T-helper 2 cell treated with Interferon-gamma antibody and Interleukin-4, amounts not matched to agents 100 ng/mL and 5 ng/mL, for 36 hours (primary cell): ENCODE data around the gene DCTN2. TPM values are rescaled to one million over a fixed set of nuclear protein-coding genes. Genes with fewer than 3 reads are reported as not detected.

Experiments used
- intact Hi-C: fragments of 100-400 bp; cut with micrococcal nuclease; formaldehyde crosslinking; loops from one replicate; pipeline ENCODE4 v1.15.1; 2023
- total RNA-seq: library from RNA; stranded (reverse); gene quantifications from 2 replicates; pipeline ENCODE4 v1.2.3, GENCODE V29; 2022

Gene DCTN2
- total RNA-seq, 1 donor from 2014 or later = 85.7 TPM

DNA sequence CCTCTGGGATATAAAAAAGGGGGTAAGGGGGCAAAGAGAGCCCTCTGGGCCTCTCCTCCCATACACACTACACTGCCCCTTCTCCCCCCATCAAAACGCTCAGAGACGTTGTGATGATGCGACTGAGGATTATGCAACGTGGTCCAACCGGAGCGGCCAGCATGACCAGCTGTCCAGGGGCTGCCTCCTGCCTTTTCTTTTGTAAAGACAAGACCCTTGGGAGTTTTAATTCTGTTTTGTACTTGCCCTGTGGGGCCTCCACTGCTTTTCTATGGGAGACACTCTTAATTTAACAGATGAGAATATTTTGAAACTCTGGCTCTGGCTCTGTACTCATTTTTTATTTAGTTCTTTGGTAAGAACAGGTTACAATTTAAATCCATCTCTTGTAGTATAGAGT lies 17.2 kb downstream of the DCTN2 start:
- intact Hi-C loops = no loop called here

DNA sequence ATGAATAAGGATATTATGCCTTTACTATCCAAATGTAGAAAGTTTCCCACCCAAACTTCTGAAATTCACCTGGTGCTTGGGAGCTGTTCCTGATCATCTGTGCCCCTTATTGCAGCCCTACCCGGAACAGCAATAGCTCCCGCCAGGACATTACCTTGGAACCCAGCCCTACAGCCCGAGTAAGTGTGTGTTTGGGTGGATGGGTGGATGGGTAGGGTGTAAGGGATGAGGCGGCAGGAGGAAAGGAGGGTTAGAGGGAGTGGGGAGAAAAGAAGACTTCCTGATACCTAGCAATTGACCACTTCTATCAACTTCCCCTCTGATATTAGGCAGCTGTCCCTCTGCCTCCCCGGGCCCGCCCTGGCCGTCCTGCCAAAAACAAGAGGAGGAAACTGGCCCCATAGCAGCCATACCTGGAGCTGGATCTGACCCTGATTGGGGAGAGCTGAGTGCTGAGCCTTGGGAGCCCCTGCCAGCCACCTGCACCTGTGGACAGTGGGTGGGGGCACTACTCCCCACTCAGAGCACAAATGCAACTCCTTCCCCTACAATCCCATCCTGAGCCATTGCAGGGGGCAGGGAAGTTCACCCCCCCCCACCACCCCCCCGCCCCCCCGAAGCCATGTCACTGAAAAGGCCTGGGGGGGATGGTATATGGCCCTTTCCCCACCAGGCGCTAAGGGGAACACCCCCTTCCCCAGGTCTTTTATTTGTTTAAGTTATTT lies 18.0 kb downstream of the DCTN2 start:
- intact Hi-C loops = no loop called here

DNA sequence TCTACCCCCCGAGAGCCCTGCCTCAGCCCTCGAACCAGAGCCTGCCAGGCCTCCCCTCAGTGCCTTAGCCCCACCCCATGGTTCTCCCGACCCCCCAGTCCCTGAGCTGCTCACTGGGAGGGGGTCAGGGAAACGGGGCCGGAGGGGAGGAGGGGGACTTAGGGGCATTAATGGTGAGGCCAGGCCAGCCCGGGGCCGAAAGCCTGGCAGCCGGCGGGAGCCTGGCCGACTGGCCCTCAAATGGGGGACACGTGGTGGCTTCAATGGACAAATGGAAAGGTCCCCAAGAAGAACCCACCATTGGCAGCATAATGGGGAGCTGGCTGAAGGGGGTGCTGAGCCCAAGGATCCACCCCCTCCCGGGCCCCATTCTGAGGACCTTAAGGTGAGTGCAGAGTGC lies 18.8 kb downstream of the DCTN2 start:
- intact Hi-C loops = no loop called here

DNA sequence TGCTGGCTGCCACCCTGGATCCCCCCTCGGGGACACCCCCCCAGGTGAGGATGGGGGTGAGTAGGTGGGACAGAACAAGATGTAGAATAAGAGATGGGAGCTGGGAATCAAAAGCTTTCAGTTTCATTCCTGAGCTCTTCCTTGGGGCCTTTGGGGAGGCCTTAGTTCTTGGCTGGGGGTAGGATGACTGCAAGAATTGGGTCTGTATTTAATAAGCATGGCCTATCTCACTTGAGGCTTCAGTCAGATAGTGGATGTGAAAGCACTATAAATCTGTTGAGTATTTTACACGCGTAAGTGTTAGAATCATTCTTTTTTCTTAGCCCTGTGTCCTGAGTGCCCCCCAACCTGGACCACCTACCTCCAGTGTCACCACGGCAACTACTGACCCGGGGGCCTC lies 19.8 kb downstream of the DCTN2 start:
- intact Hi-C loops = no loop called here

DNA sequence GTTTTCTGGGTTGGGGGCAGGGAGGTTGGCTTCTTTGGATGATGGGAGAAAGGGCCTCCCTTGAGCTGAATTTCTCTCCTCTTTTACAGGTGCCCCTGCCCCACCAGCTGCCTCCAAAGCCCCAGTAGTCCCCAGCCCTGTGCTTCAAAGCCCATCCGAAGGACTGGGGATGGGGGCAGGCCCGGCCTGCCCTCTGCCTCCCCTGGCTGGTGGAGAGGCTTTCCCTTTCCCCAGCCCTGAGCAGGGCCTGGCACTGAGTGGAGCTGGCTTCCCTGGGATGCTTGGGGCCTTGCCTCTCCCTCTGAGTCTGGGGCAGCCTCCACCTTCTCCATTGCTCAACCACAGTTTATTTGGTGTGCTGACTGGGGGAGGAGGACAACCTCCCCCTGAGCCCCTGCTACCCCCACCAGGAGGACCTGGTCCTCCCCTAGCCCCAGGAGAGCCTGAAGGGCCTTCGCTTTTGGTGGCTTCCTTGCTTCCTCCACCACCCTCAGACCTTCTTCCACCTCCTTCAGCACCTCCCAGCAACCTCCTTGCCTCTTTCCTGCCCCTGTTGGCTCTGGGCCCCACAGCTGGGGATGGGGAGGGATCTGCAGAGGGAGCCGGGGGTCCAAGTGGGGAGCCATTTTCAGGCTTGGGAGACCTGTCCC lies 20.4 kb downstream of the DCTN2 start:
- intact Hi-C loops = no loop called here

DNA sequence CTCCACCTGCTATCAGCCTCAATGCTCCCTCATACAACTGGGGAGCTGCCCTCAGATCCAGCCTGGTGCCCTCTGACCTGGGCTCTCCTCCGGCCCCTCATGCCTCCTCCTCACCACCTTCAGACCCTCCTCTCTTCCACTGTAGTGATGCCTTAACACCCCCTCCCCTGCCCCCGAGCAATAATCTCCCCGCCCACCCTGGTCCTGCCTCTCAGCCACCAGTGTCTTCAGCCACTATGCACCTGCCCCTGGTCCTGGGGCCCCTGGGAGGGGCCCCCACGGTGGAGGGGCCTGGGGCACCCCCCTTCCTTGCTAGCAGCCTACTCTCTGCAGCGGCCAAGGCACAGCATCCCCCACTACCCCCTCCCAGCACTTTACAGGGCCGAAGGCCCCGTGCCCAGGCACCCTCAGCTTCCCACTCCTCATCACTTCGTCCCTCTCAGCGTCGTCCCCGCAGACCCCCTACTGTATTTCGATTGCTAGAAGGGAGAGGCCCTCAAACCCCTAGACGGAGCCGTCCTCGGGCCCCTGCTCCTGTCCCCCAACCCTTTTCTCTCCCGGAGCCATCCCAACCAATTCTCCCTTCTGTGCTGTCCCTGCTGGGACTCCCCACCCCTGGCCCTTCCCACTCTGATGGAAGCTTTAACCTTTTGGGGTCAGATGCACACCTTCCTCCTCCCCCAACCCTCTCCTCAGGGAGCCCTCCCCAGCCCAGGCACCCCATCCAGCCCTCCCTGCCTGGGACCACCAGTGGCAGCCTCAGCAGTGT lies 21.2 kb downstream of the DCTN2 start:
- intact Hi-C loops = no loop called here

DNA sequence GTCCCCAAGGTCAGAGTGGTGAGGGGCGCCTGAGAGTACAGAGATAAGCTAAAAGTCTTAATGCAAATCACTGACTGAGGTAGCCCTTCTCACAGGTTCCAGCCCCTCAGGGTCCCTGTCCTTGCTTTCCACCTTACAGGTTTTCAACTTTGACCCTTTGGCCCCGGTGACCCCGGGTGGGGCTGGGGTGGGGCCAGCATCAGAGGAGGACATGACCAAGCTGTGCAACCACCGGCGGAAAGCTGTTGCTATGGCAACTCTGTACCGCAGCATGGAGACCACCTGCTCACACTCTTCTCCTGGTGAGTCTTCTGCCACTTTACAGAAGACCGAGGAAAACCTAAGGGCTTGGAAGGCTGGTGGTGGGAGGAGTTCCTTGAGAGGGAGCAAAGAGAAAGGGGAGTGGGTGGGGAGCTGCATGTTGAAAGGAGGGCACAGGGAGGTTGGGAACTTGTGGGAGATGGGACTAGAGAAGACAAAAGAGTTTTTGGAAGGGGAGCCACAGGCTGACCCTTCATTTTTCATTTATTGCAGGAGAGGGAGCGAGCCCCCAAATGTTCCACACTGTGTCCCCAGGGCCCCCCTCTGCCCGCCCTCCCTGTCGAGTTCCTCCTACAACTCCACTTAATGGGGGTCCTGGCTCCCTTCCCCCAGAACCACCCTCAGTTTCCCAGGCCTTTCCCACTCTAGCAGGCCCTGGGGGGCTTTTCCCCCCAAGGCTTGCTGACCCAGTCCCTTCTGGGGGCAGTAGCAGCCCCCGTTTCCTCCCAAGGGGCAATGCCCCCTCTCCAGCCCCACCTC lies 22.0 kb downstream of the DCTN2 start:
- intact Hi-C loops = loop anchor here (5.0 kb wide), 3 partner anchors 67 to 838 kb away; partner anchors contain the start of genes PIP4K2C and PTGES3

DNA sequence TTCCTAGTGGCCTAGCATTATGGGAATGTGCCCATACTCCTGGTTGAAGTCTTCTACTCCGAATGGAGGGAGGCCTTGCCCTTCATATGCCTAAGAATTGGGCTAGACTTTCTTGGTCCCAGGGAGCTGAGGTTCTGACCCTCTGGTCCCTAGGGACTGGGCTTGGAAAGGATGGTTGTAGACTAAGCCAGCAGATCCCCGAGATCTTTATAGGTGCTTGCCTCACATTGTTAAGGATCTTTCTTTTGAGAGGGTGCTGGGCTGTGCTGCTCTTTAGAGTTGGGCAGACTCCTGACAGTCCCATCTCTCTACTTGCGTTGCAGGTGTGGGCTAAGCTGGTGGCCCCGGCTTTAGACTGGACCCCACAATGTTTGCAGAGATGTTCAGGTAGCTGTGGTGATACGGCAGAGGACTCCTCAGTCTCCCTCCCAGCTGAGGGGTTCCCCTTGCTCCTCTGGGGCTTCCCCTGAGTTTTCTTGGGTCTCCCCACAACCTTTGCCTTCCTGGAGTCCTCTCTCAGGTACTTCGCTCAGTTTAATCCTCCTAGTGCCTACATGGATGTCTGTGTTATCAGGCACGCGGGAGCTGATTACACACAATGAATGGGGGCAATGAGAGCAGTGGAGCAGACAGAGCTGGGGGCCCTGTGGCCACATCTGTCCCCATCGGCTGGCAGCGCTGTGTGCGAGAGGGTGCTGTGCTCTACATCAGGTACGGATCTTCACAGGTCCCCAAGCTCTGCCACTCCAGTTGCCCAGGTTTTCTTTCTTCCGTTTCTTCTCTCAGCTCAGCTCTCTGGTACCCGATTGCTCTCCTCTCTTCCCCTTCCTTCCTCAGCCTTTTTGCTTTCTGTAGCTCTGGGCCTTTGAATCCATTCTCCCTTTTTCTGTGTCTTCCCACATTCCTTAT lies 23.0 kb downstream of the DCTN2 start:
- intact Hi-C loops = loop anchor here (2.0 to 5.0 kb wide), 4 partner anchors 68 to 837 kb away; partner anchors contain the start of genes PIP4K2C and PTGES3

DNA sequence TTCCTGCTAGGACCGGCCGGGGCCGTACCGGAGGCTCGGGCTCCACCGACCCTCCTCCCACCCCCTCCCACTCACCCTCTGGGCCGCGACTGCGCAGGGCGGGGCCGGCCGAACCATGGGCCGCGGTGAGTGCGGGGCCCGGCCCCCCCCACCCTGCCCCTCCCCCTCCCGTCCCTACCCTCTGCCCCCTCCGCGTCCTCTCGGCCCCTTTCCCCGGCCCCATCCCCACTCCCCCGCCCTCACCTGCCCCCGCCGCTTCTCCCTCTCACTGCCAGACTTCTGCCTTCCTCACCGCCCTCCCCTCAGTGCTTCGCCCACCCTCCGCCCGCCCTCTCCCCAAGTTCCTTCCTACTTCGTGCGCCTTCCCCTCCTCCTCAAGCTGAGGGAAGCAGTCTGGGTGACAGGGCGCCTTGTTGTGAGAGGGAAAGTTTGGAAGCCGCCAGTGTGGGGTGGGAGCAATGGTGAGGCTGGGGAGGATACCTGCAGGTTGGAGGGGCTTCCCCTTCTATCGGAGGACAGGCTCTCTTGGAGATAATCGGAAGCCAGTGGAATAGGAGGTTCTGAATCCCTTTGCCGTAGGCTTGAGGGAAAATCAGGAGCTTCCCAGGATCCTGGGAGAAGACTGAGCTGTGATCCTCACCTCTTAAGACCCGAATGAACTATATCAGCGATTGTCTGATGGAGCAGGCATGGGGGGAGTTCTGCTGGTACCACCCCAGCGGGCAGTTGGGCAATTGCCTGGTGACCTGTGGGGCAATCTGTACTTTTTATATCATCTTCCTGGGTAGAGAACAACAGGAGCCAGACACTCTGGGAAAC lies 23.9 kb downstream of the DCTN2 start:
- intact Hi-C loops = loop anchor here (1.0 to 5.0 kb wide), 7 partner anchors 24 to 836 kb away; partner anchors contain the start of genes DCTN2, PIP4K2C and PTGES3

DNA sequence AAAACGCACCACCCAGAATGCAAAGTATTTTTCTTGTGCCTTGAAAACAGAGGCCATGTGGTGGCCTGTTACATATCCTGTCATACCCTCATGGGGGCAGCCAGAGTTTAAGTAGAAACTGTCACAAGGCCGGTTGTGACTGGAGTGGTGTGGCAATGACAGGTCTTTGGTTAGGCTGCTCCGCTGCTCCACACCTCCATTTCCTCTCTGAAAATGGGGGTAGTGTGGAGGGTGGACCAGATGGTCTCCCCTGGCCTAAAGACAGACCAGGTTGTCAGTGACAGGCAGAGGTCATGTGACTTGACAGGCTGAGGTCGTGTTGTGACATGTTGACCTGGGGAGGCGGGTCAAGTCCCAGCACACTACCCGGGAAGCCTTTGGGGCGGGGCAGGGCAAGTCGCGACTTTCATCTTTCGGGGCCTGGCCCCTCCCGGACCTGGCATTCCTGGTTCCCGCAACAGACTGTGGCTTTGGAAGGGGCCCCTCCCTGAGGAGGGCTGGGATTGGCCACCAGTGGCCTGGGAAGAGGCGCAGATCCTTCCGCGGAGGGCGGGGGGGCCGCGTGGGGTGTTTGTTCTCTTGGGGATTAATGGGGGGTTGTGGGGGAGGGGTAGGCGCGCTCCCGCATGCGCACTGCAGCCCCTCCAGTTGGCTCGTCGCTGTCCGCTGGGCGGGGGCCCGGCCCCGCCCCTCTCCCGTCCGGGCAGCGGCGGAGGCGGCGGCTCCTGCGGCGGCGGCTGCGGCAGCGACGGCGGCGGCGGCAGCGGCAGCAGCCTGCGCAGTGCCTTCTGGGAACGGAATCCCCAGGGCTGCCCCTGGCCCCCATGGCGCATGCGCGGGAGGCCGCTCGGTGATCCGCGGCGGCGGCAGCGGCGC lies 24.7 kb downstream of the DCTN2 start, which contains the start of gene MBD6:
Gene MBD6, plus strand, starts transcription at position 814 of the 876 bp plus-strand sequence. CDS start 1,480 bp downstream, outside the sequence.
- intact Hi-C loops = loop anchor here (1.0 to 5.0 kb wide), 7 partner anchors 25 to 835 kb away; partner anchors contain the start of genes DCTN2, PIP4K2C and PTGES3

DNA sequence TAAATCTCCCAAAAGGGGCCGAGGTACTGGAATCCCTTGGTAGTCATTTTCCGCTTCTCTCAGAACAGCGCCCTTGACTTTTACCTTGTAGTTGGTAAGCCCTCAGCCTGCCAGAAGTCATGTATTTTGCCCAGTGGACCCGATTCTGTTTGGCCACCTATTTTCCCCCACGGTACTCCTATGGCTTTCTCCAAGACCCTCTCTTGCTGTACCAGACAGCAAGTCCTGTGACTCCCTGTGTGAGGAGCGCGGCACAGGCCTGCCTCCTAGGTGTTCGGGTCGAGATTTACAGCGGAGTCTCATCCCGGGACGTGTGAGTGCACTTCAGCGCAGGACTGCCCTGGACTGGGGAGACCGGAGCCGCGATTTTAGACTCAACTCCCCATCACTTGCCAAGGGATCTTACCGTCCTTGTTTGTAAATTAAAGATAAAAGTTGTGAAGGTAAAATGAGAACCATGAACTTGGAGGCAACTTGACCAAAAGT lies 25.4 kb downstream of the DCTN2 start:
- intact Hi-C loops = loop anchor here (1.0 to 5.0 kb wide), 7 partner anchors 26 to 834 kb away; partner anchors contain the start of genes DCTN2, PIP4K2C and PTGES3

DNA sequence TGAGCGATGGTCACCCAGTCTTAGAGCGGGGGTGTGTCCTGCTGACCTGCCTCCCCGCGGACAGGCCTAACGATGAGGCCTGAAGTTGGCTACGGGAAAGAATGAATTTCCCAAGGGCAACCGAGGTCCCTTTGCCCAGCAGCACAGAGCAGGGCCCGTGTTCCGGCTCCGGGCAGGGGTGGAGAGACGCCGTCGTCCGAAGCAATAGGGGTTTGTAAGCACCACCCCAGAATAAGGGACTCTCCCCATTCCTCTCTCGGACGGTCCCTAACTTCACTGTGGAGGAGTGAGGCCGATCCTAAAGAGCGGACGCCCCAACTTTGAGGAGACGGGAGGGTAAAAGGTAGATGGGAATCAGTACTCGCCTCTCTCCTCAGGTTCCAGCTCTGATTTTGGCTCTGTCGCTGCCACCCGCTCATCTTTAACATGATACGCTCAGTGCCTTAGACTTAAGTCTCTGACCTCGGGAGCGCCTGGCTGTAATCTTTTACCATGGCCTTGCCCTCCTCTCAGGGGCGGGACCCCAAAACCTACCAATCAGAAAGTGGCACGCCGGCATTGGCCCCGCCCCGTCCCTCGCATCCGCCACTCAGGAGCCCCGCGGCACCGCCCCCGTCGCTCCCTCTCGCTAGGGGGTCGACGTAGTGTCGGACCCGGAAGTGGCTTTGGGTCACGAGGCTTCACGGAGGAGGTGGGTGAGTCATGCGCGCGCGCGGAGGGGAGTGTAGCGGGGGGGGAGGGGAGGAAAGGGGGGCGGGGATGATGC lies 26.8 kb downstream of the DCTN2 start, which contains the start of gene DDIT3:
Gene DDIT3, minus strand, starts transcription at position 462 of the 766 bp plus-strand sequence. CDS start 3,108 bp downstream, outside the sequence.
- intact Hi-C loops = loop anchor here (1.0 to 5.0 kb wide), 7 partner anchors 33 to 833 kb away; partner anchors contain the start of genes ARHGAP9, CDK4, PIP4K2C and PTGES3

DNA sequence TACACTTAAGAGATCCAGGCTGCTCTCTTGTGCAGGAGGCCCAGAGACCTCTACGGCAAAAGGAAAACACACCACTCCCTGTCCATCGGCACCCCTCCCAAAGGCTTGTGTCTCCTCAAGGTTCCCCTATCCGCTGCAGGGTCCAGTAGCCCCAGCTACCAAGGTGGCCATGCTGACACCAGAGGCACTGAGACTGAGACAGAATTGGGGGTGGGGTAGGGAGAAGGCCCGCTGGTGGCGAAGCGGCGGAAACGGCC lies 27.3 kb downstream of the DCTN2 start:
- intact Hi-C loops = loop anchor here (1.0 to 5.0 kb wide), 7 partner anchors 32 to 832 kb away; partner anchors contain the start of genes ARHGAP9, CDK4, PIP4K2C and PTGES3

DNA sequence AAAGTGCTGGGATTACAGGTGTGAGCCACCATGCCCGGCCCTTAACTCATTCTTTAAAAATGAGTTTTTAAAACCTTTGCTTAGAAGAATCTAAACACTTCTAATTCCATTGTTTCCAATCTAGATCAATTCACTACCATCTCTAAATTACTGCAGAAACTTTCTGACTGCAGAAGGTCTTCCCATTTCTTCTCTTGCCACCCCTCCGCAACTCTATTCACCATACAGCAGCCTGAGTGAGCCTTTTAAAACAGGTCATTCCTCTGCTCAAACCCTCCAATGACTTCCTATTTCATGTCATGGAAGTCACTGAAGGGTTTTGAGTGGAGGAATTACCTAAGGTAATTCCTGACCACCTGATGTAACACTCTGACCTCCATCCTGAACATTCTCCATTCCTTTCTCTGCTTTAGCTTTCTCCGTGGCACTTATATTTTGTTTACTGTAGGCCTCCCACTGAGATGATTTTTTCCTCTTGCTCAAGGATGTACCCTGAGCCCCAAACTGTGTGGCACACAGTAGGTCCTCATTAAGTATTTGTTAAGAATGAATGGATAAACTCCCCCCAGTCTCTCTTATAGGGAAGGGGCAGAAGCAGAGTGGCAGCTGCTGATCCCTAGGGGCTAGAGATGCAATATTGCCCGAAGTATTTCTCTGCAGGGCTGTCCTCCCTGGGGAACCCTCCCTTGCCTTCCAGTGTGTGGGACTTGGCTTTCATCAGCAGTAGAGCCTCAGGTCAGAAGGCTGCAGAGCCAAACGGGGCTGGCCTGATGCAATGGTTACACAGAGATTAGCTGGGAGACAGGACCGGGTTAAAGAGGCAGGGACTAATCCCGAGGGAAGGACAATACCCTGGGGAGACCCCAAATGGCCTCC lies 27.8 kb downstream of the DCTN2 start:
- intact Hi-C loops = no loop called here

DNA sequence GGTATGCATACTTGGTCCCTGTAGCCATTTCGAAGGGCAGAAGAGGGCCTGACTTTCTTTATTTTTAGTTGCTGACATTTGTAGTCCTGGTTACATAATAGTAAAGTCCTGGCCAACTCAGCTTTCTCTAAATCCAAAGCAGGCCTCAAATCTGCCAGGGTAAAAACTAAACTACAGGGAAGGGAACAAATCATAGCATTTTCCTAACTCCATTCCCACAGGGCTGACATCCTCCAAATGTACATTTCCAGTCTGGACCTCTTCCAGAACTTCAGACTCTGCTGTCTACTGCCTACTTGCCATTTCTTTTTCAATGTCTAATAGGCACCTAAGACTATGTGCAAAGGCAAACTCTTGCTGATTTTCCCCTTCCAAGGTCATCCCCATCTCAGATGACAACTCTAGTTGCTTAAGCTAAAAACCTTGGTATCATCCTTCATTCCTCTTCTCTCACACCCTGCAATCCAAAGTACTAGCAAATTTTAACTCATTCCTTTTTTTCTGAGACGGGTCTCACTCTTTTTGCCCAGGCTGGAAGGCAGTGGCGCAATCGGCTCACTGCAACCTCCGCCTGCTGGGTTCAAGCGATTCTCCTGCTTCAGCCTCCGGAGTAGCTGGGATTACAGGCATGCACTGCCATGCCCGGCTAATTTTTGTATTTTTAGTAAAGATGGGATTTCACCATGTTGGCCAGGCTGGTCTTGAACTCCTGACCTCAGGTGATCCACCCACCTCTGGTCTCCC lies 28.6 kb downstream of the DCTN2 start:
- intact Hi-C loops = no loop called here
